ENCODE results near the gene RBM43. TPM values are rescaled to one million over a fixed set of nuclear protein-coding genes. Genes with fewer than 3 reads are reported as not detected.
A peak's percentile ranks its signal among the peaks of the same experiment; 100 is the strongest.

Gene RBM43
- total and polyA plus RNA-seq, 9 of the 15 experiments (the other 6 are each of a cell fraction or from before 2014, with no cell fraction given): 1.3 to 6.9 (median 3.8) TPM

GRCh38 chr2:151261977-151262291 lies 271 bp upstream of the RBM43 start (continued):
- TF ChIP-seq, protein P1, sequence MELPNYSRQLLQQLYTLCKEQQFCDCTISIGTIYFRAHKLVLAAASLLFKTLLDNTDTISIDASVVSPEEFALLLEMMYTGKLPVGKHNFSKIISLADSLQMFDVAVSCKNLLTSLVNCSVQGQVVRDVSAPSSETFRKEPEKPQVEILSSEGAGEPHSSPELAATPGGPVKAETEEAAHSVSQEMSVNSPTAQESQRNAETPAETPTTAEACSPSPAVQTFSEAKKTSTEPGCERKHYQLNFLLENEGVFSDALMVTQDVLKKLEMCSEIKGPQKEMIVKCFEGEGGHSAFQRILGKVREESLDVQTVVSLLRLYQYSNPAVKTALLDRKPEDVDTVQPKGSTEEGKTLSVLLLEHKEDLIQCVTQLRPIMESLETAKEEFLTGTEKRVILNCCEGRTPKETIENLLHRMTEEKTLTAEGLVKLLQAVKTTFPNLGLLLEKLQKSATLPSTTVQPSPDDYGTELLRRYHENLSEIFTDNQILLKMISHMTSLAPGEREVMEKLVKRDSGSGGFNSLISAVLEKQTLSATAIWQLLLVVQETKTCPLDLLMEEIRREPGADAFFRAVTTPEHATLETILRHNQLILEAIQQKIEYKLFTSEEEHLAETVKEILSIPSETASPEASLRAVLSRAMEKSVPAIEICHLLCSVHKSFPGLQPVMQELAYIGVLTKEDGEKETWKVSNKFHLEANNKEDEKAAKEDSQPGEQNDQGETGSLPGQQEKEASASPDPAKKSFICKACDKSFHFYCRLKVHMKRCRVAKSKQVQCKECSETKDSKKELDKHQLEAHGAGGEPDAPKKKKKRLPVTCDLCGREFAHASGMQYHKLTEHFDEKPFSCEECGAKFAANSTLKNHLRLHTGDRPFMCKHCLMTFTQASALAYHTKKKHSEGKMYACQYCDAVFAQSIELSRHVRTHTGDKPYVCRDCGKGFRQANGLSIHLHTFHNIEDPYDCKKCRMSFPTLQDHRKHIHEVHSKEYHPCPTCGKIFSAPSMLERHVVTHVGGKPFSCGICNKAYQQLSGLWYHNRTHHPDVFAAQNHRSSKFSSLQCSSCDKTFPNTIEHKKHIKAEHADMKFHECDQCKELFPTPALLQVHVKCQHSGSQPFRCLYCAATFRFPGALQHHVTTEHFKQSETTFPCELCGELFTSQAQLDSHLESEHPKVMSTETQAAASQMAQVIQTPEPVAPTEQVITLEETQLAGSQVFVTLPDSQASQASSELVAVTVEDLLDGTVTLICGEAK (IDR thresholded peaks at IDR 0.05): peak; percentile 50; the same call in 1 of the 2 replicates
- TF ChIP-seq, protein P1 (CRISPR knock-in tag; IDR thresholded peaks at IDR 0.05): no peak
- TF ChIP-seq, protein P2, sequence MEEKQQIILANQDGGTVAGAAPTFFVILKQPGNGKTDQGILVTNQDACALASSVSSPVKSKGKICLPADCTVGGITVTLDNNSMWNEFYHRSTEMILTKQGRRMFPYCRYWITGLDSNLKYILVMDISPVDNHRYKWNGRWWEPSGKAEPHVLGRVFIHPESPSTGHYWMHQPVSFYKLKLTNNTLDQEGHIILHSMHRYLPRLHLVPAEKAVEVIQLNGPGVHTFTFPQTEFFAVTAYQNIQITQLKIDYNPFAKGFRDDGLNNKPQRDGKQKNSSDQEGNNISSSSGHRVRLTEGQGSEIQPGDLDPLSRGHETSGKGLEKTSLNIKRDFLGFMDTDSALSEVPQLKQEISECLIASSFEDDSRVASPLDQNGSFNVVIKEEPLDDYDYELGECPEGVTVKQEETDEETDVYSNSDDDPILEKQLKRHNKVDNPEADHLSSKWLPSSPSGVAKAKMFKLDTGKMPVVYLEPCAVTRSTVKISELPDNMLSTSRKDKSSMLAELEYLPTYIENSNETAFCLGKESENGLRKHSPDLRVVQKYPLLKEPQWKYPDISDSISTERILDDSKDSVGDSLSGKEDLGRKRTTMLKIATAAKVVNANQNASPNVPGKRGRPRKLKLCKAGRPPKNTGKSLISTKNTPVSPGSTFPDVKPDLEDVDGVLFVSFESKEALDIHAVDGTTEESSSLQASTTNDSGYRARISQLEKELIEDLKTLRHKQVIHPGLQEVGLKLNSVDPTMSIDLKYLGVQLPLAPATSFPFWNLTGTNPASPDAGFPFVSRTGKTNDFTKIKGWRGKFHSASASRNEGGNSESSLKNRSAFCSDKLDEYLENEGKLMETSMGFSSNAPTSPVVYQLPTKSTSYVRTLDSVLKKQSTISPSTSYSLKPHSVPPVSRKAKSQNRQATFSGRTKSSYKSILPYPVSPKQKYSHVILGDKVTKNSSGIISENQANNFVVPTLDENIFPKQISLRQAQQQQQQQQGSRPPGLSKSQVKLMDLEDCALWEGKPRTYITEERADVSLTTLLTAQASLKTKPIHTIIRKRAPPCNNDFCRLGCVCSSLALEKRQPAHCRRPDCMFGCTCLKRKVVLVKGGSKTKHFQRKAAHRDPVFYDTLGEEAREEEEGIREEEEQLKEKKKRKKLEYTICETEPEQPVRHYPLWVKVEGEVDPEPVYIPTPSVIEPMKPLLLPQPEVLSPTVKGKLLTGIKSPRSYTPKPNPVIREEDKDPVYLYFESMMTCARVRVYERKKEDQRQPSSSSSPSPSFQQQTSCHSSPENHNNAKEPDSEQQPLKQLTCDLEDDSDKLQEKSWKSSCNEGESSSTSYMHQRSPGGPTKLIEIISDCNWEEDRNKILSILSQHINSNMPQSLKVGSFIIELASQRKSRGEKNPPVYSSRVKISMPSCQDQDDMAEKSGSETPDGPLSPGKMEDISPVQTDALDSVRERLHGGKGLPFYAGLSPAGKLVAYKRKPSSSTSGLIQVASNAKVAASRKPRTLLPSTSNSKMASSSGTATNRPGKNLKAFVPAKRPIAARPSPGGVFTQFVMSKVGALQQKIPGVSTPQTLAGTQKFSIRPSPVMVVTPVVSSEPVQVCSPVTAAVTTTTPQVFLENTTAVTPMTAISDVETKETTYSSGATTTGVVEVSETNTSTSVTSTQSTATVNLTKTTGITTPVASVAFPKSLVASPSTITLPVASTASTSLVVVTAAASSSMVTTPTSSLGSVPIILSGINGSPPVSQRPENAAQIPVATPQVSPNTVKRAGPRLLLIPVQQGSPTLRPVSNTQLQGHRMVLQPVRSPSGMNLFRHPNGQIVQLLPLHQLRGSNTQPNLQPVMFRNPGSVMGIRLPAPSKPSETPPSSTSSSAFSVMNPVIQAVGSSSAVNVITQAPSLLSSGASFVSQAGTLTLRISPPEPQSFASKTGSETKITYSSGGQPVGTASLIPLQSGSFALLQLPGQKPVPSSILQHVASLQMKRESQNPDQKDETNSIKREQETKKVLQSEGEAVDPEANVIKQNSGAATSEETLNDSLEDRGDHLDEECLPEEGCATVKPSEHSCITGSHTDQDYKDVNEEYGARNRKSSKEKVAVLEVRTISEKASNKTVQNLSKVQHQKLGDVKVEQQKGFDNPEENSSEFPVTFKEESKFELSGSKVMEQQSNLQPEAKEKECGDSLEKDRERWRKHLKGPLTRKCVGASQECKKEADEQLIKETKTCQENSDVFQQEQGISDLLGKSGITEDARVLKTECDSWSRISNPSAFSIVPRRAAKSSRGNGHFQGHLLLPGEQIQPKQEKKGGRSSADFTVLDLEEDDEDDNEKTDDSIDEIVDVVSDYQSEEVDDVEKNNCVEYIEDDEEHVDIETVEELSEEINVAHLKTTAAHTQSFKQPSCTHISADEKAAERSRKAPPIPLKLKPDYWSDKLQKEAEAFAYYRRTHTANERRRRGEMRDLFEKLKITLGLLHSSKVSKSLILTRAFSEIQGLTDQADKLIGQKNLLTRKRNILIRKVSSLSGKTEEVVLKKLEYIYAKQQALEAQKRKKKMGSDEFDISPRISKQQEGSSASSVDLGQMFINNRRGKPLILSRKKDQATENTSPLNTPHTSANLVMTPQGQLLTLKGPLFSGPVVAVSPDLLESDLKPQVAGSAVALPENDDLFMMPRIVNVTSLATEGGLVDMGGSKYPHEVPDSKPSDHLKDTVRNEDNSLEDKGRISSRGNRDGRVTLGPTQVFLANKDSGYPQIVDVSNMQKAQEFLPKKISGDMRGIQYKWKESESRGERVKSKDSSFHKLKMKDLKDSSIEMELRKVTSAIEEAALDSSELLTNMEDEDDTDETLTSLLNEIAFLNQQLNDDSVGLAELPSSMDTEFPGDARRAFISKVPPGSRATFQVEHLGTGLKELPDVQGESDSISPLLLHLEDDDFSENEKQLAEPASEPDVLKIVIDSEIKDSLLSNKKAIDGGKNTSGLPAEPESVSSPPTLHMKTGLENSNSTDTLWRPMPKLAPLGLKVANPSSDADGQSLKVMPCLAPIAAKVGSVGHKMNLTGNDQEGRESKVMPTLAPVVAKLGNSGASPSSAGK (IDR thresholded peaks at IDR 0.05): peak; percentile 39; the same call in 1 of the 2 replicates
- no peak for TF ChIP-seq ZNF324 (CRISPR knock-in tag; IDR thresholded peaks at IDR 0.05)
- no peak for TF ChIP-seq ZNF121 (CRISPR knock-in tag; conservative IDR thresholded peaks at IDR 0.05)
- no peak; the same call in 1 of the 2 replicates for TF ChIP-seq BCOR (IDR thresholded peaks at IDR 0.05)
- TF ChIP-seq ARHGAP35 (IDR thresholded peaks at IDR 0.05; ENCODE audit: partially characterized antibody): no peak
- TF ChIP-seq, protein P3, sequence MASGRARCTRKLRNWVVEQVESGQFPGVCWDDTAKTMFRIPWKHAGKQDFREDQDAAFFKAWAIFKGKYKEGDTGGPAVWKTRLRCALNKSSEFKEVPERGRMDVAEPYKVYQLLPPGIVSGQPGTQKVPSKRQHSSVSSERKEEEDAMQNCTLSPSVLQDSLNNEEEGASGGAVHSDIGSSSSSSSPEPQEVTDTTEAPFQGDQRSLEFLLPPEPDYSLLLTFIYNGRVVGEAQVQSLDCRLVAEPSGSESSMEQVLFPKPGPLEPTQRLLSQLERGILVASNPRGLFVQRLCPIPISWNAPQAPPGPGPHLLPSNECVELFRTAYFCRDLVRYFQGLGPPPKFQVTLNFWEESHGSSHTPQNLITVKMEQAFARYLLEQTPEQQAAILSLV (tag; IDR thresholded peaks at IDR 0.05): no peak

Measured in K562 (cell line).